B cell (primary cell): Measurements from ENCODE around the gene NUFIP1.

Experiments
- CTCF ChIP-seq: fragments of 200-600 bp; IDR thresholded peaks from one replicate; pipeline ENCODE4 v1.8.0; 2022; ENCODE audit warnings: antibody characterized with exemption, mild to moderate bottlenecking
- EZH2 ChIP-seq: IDR thresholded peaks from 2 replicates; pipeline ENCODE4 v1.6.1; 2012; ENCODE audit warnings: borderline replicate concordance, low read depth, mild to moderate bottlenecking, moderate library complexity, low read length; ENCODE audit not compliant: insufficient read depth, poor library complexity, severe bottlenecking

- TF ChIP-seq CTCF (no peak), EZH2 (no peak)
These were observed 670 bp upstream of the NUFIP1 start for GRCh38 chr13:44989941-44990340.
